GM19397 (cell line): Measurements from ENCODE around the gene SNX30.
A peak's percentile ranks its signal among the peaks of the same experiment; 100 is the strongest.
"Not testable (repeated sequence)": the region's sequence is repeated elsewhere in the genome, so short reads cannot be mapped to it uniquely, and the experiment has no call there.

Source experiments
- ATAC-seq: cut with Tn5 transposase; IDR thresholded peaks from one replicate; pipeline ENCODE4 v1.9.1; 2021; ENCODE audit warnings: mild to moderate bottlenecking, moderate library complexity; ENCODE audit not compliant: unreplicated experiment

SNX30 gene, protein sequence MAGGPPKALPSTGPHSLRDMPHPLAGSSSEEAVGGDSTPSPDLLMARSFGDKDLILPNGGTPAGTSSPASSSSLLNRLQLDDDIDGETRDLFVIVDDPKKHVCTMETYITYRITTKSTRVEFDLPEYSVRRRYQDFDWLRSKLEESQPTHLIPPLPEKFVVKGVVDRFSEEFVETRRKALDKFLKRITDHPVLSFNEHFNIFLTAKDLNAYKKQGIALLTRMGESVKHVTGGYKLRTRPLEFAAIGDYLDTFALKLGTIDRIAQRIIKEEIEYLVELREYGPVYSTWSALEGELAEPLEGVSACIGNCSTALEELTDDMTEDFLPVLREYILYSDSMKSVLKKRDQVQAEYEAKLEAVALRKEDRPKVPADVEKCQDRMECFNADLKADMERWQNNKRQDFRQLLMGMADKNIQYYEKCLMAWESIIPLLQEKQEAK

DNA sequence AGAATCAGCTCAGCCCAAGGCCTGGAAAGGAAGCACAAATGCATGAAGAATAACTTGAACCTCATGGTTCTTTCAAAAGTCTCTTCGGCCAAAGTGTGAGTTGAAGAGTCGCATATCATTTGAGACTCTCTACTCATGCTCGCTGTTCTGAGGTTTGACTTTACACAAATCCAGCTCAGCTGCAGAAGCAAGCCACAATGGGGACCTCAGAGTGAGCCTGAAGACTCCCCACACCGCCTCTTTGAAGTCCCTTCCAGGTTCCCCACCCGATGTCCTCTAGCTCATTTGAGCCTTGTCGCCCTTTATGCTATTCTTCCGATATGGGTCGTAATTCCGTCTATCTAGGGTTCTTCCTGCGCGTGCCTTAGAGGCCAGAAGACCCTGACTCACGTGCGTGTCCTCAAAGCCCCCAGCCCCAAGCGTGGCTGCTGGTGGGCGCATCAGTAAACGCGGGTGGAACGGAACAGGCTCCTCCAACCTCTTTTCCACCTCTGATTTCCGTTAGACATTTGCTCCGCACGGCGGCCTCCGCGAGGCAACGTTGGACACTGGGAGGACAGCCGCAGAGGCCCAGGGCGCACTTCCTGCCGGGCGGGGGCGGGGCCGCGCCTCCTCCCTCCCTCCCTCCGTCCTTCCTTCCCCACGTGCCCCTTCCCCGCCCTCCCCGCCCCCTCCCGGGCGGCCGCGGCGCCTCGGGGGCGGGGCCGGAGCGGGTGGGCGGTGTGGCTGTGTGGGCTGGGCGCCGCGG is at the start of gene SNX30:
Gene SNX30 (plus strand): TSS at position 745 of the 748 bp plus-strand sequence. CDS start 242 bp downstream, outside the sequence.
- peak; percentile 85 for ATAC-seq

DNA sequence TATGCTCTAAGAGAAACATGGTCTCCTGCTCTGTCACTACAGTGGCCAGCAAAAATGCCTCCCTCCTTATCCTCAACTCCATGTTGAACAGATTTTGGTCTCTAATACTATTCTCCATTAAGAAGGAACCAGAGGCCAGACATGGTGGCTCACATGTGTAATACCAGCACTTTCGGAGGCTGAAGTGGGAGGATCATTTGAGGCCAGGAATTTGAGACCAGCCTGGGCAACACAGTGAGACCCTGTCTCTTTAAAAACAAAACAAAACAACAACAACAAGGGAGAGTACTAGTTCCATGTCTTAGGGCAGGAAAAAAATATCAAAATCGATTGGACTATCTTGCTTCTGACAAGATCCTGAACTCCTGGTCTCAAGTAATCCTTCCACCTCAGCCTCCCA is 47.3 kb upstream of the SNX30 start:
- ATAC-seq = no peak

- no peak for ATAC-seq
Observed at GRCh38 chr9:112705768-112706427, 44.7 kb upstream of the SNX30 start.

DNA sequence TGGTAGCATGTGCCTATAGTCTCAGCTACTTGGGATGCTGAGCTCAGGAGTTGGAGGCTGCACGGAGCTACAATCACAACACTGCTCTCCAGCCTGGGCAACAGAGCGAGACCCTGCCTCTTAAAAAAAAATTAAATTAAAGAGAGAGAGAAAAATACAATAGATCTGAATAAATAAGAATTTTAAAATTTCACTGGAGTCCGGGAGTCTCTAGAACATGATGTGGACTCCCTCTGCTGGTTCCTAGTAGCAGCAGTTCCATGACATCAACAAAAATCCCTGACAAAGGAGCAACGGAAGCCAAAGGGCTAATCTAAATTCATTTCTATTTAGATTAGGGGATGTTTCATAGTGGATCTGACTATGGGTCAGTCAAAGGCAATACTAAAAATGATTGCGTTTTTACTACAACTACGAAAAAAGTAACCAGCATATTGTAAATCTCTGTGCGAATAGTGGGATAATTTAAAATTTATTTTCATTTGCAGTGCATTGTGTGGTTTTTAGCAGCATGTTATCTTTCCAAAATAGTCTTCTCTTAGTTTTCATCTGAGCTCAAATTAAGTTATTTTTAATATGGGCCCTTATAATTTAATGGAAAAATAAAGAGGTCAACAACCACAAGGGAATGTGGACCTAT is 39.4 kb upstream of the SNX30 start:
- no peak for ATAC-seq

GRCh38 chr9:112712678-112713077 is 37.9 kb upstream of the SNX30 start:
- no peak for ATAC-seq

DNA sequence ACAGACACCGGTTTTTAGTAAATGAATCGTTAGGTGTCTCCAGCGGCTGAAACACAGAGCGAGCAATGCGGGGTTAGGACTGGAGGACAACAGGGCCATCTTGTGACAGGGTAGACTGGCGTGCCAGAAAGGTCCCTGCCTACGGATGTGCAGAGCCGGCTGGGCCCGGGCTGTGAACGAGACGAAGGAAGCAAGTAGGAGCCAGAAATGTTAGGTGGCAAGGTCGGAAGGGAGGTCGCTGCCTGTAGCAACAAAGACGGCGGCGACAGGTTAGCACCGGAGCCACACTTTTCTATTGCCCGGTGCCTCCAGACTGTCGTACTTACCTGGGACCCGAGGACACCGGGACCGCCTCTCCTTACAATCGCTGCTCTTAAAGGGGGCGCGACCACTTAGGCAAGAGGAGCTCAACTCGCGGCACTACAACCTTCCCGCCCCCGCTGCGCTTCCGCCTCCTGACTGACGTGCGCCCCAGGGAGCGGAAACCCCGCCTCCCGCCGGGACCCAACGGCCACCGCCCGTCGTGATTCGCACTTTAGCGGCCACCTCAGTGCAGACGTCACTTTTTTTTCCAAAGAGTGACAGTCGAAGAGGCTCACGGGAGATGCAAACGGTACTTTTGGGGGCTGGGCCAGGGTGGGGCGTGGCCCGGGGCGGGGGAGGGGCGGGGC is 32.8 kb upstream of the SNX30 start, which contains the start of gene INIP:
Gene INIP (minus strand): TSS at position 457 of the 671 bp plus-strand sequence. CDS start 1,632 bp downstream, outside the sequence.
- ATAC-seq = peak; percentile 98

DNA sequence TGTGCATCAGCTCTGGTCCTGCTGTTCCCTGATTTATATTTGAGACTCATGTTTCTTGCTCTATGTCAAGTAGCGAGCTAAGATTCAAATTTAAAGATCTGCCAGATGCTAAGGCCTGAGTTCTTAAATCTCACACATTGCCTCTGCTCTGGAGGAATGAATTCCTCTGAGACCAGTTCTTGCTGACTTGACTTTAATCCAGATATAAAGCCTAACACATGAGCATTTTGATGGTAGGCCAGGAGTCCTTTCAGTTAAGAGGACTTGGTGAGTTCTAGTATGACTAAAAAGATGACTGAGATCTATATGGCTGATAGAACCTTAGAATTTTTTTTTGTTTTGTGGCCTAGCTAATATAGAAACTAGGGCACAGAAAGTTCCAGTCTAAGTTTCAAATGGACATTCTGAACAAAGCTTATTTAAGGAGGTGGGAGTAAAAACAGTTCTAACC is 31.3 kb upstream of the SNX30 start:
- ATAC-seq = no peak

GRCh38 chr9:112719696-112720095 is 30.9 kb upstream of the SNX30 start:
- no peak for ATAC-seq

GRCh38 chr9:112720113-112720780 is 30.3 kb upstream of the SNX30 start:
- no peak for ATAC-seq

DNA sequence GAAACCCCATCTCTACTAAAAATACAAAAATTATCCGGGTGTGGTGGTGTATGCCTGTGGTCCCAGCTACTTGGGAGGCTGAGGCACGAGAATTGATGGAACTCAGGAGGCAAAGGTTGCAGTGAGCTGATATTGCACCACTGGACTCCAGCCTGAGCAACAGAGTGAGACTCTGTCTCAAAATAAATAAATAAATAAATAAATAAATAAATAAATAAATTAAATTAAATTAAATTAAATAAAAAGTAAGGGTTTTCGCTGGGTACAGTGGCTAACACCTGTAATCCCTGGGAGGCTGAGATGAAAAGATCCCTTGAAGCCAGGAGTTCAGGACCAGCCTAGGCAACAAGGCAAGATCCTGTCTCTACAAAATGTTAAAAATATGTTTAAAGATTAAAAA is 27.8 kb upstream of the SNX30 start:
- not testable (repeated sequence) for ATAC-seq

GRCh38 chr9:112725961-112726360 is 24.6 kb upstream of the SNX30 start:
- ATAC-seq = no peak

DNA sequence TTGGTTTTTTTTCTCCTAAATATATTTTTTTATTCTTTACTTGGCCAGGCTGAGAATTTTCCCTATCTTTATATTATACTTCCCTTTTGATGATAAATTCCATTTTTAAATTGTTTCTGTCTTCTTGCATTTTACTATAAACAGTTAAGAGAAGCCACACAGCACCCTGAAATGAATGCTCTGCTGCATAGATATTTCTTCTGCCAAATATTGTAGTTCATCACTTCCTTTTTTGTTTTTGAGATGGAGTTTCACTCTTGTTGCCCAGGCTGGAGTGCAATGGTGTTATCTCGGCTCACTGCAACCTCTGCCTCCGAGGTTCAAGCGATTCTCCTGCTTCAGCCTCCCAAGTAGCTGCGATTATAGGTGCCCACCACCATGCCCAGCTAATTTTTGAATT is 24.1 kb upstream of the SNX30 start:
- ATAC-seq = no peak

- no peak for ATAC-seq
Observed at GRCh38 chr9:112728401-112728800, 22.2 kb upstream of the SNX30 start.

- ATAC-seq = no peak
Observed at GRCh38 chr9:112731971-112732370, 18.6 kb upstream of the SNX30 start.

GRCh38 chr9:112734892-112735291 is 15.7 kb upstream of the SNX30 start:
- ATAC-seq = no peak

DNA sequence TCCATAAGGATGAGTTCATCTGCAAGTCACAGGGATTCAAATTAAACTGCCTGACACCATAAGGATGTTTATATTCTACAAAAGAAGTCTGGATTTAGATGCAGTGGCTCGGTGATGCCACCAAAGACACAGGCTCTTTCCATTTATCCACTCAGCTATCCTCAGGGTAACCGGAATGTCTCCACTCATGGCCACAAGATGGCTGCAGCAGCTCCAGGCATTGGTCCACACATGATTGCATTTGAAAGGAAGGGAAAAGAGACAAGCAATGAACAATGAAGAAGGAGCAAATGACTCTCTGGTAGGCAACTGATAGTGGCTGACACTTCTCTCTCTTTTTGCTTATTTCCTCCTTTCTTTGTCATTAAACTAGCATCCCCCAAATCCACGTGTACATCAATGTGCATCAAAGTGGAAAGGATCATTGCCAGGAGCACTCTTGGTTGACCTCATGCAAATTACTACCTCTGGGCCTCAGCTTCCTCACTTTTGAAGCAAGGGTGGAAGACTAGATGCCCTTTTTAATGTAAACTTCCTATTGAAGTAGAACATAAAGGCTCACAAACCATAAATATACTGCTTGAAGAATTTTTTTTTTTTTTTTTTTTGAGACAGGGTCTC is 7.2 kb upstream of the SNX30 start:
- no peak for ATAC-seq

DNA sequence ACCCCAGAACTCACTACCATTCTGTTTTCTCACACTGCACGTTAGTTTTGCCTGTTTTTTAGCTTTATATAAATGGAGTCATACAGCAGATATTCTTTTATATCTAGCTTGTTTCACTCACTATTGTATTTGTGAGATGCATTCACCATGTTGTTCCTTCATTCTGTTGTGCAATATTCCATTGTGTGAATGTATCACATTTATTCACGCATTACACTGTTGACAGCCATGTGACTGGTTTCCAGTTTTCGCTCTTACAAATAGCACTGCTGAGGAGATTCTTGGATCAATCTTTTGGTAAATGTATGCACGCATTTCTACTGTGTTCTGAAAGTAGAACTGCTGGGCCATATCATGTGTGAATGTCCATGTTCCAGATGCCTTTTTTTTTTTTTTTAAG is 6.4 kb upstream of the SNX30 start:
- no peak for ATAC-seq

- ATAC-seq = no peak
Observed at GRCh38 chr9:112747094-112747493, 3.5 kb upstream of the SNX30 start.

DNA sequence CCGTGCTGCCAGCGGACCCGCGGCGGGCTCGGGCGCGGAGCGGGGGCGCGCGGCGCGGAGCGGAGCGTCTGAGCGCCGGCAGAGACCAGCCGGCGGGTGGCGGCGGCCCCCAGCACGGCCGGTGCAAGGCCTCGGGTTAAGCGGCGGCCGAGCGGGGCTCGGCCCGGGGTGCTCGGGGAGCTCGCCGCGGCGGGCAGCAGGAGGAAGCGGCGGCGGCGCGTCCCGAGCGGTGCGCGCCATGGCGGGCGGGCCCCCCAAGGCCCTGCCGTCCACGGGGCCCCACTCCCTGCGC is 150 bp downstream of the SNX30 start:
- peak; percentile 44 for ATAC-seq
